AG04449 (cell line): ENCODE measurements around the gene CHST11.
"Not testable (repeated sequence)": the region's sequence is repeated elsewhere in the genome, so short reads cannot be mapped to it uniquely, and the experiment has no call there.

Experiments used
- CTCF ChIA-PET: fragments of 350-600 bp; formaldehyde crosslinking; extraction: SDS; loops from one replicate; lab custom pipeline; 2021; ENCODE audit warnings: antibody characterized with exemption; lab: Yijun Ruan, JAX
- POLR2A ChIA-PET: fragments of 400-600, 350-600 bp; formaldehyde crosslinking; extraction: SDS; loops from one replicate; lab custom pipeline; 2020; ENCODE audit warnings: antibody characterized with exemption, inconsistent platforms; lab: Yijun Ruan, JAX
- DNase-seq: peaks from one replicate; pipeline ENCODE4 v3.0.0-alpha.2; 2010; ENCODE audit warnings: low read depth, low spot score
- H3K4me3 ChIP-seq: 2 replicates; pipeline ENCODE4 v1.5.1; 2011; ENCODE audit warnings: low read depth, mild to moderate bottlenecking, control low read depth, low read length
- TF ChIP-seq, protein P1 (sequence below): IDR thresholded peaks from one replicate; pipeline ENCODE4 v1.5.1; 2011; ENCODE audit warnings: mild to moderate bottlenecking, moderate library complexity, low read length, control low read depth, inconsistent platforms; ENCODE audit not compliant: insufficient read depth; ENCODE audit errors: missing control alignments

The CHST11 gene

DNA sequence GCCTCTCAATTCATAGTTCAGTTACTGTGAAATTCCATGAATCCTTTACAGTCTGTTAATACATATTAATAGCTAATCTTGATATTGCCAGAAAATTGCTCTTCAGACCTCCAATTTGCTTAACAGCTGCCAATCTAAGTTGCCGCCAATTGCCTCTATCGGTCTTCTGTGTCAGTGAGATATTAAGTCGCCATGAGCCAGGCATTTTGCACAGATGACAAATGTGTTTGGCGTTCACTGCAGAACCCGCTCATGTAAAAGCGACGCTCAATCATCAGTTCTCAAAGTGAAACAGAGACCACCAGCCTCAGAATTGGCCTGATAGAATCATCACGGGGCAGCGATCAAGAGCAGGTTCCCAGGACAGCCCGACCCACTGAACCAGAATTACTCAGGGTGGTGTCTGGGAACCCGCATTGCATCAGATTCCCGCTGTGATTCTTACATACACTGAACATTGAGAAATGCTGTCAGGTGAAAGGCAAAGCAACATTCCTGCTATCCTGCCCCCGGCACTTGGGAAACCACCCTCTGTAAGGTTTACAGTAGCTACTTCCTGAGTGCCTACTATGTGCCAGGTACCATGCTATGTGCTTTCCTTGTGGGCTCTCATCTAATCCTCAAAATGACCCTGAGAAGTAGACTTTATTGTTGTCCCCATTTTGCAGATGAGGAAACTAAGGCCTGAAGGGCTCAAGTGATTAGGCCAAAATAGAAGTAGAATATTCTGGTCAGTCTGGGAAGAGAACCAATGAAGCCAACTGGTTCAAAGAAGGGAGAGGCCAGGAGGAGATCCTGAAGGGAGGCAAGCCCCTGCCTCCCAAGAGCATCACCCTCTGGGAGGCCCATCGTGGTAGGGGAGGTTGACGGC, 285.0 kb downstream of the CHST11 start:
- ChIA-PET POLR2A (no interaction called here), CTCF (no interaction called here)
- TF ChIP-seq, protein P1, sequence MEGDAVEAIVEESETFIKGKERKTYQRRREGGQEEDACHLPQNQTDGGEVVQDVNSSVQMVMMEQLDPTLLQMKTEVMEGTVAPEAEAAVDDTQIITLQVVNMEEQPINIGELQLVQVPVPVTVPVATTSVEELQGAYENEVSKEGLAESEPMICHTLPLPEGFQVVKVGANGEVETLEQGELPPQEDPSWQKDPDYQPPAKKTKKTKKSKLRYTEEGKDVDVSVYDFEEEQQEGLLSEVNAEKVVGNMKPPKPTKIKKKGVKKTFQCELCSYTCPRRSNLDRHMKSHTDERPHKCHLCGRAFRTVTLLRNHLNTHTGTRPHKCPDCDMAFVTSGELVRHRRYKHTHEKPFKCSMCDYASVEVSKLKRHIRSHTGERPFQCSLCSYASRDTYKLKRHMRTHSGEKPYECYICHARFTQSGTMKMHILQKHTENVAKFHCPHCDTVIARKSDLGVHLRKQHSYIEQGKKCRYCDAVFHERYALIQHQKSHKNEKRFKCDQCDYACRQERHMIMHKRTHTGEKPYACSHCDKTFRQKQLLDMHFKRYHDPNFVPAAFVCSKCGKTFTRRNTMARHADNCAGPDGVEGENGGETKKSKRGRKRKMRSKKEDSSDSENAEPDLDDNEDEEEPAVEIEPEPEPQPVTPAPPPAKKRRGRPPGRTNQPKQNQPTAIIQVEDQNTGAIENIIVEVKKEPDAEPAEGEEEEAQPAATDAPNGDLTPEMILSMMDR: no peak
- no peak for DNase-seq
- no peak overlapping the region for H3K4me3 ChIP-seq

DNA sequence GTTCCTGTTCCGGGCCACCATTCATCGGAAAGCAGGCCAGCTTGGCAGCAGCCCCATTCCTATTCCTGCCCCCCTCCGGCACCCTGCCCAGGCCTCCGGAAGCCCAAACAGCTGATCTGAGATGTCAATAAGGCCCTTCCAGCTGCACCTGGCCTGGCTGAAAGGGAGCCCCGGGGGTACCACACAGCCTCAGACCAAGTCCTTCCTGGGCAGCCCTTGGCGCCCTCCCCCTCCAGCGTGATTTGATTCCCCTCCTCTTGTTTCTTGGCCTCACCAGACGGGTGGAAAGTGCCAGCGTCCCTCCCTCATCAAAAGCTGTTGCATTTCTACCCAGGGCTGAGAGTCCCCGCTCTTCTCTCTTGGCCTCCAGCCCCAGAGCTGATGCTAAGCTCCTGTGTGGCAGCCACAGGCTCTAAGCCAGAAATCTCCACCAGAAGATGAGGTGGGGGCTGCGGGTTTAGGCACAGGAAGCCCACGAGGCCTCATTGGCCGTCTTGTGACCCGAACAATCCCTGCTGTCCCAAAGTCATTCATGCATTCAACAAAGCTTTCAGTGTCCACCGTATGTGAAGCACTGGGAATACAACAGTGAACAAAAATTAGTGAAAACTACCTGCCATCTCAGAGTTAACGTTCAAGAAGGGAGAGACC, 285.9 kb downstream of the CHST11 start:
- CTCF ChIA-PET: no interaction called here
- H3K4me3 ChIP-seq: no peak overlapping the region
- TF ChIP-seq, protein P1: no peak
- no peak for DNase-seq
- POLR2A ChIA-PET: no interaction called here

DNA sequence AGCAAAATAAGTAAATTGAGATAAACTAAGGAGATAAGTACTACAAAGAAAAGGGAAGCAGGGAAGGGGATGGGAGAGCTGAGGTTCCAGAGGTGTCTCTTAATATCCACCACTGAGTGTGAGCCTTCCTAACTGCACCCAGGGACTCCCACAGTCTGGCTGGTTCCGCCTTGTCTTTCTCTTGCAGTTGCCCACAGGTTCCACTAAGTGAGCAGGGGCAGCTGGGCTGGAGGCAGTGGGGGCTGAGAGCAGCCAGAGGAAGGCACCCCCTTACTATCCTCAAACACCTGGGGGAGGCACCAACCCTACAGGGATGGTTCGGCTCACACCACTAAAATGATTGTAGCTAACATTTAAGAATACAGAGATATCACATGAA, 286.4 kb downstream of the CHST11 start:
- ChIA-PET POLR2A (no interaction called here), CTCF (no interaction called here)
- H3K4me3 ChIP-seq: no peak overlapping the region
- TF ChIP-seq, protein P1: no peak
- no peak for DNase-seq

DNA sequence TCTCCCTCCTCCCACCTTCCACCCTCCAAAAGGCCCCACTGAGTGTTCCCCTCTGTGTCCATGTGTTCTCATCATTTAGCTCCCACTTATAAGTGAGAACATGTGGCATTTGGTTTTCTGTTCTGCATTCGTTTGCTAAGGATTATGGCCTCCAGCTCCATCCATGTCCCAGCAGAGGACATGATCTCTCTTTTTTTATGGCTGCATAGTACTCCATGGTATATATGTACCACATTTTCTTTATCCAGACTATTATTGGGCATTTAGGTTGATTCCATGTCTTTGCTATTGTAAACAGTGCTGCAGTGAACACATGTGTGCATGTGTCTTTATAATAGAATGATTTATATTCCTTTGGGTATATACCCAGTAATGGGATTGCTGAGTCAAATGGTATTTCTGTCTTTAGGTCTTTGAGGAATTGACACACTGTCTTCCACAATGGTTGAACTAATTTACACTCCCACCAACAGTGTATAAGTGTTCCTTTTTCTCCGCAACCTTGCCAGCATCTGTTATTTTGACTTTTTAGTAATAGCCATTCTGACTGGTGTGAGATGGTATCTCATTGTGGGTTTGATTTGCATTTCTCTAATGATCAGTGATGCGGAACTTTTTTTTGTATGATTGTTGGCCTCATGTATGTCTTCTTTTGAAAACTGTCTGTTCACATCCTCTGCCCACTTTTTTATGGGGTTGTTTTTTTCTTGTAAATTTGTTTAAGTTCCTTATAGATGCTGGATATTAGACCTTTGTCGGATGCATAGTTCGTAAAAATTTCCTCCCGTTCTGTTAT, 287.2 kb downstream of the CHST11 start:
- CTCF ChIA-PET, H3K4me3 ChIP-seq, POLR2A ChIA-PET, DNase-seq: not testable (repeated sequence)

DNA sequence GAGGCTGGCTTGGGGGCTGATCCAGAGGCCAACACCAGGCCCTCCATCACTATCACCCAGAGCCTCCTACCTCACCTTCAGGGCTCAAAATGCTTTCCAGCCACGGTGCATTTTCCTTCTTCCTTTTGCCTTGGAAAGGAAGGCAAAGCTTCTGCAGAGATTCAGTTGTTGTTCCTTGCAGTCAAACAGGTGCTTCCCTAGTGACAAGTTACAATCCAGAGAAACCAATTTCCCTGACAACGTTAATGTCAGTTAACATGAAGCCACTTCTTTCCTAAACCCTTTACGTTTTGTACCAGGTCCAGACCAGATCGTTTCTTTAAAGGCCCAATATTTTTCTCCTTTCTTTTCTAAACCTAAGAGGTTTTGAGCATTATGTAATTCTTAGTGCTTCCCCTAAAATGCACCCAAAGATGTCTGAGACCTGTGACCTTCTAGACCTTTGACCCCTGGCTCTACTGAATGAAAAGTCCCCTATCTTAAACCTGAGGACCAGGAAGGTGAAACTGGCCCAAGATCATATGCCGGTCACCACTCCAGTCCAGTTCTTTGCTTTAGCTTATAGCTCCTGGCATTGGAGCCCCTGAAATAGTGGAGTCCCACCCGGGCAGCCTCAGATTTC, 289.8 kb downstream of the CHST11 start:
- TF ChIP-seq, protein P1: no peak
- H3K4me3 ChIP-seq: no peak overlapping the region
- ChIA-PET POLR2A (no interaction called here), CTCF (interaction anchor here (1.0 to 2.2 kb wide), 4 partner anchors 11 to 365 kb away, joined by 3 to 7 read pairs (median 6); no protein-coding TSS in a partner anchor)
- DNase-seq: no peak

DNA sequence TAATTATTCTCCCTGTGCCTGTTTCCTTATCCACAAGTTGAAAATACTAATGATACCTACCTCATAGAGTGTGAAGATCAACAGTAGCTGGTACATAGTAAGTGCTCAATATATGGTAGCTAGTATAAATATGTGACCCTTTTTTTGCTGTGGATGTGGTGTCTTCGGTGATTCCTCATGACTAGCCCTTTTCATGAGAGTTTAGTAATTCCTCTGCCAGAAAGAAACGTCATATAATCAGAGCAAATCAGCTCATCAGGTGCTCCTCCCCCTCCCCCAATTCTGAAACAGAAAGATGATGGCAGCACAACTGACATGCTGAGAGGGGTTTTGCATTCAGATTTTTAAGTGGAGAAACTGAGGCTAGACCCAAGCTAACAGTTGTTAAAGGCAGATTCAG, 290.6 kb downstream of the CHST11 start:
- H3K4me3 ChIP-seq: no peak overlapping the region
- TF ChIP-seq, protein P1: no peak
- POLR2A ChIA-PET: no interaction called here
- DNase-seq: no peak
- CTCF ChIA-PET: interaction anchor here (1.0 to 2.2 kb wide), 5 partner anchors 10 to 366 kb away, joined by 3 to 7 read pairs (median 5); no protein-coding TSS in a partner anchor
